RCC 7860 (cell line): ENCODE measurements around the gene CDC6.

Source experiments
- DNase-seq: peaks from one replicate; pipeline ENCODE4 v3.0.0-alpha.2; 2015; ENCODE audit warnings: low spot score
- FAIRE-seq: peaks from 2 replicates; lab custom pipeline; 2012; peaks lifted over from hg19 to GRCh38; lab: Jason Lieb, UNC

Gene CDC6

DNA sequence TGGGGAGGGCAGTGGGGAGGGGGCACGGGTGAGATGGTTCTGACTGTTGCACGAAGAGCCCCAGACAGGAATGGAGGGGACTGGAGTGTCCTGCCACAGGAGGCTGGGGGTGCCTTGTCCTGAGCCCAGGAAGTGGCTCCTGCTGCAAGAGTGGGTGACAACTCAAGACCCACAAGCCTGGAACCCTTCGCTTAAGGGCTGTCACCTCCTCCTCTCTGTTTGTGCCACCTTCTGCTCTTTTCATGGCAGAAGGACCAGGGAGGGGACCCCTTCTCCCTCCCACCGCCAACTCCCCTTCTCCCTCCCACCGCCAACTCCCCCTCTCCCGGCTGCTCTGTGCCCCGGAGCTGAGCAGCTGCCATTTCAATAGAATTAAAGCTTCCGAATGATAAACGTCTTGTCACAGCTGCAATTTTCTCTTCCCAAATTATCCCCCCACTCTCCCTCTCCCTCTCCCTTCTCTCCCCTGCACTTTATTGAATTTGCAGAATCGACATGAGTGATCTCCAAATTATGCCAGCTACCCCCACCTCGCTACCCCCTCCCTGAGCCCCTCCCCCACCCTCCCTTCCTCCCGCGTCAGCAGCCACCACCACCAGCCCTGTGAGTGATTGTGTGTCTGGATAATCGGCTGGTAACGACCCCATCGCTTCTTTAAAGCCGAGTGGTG lies 63.1 kb downstream of the CDC6 start:
- FAIRE-seq: no peak

DNA sequence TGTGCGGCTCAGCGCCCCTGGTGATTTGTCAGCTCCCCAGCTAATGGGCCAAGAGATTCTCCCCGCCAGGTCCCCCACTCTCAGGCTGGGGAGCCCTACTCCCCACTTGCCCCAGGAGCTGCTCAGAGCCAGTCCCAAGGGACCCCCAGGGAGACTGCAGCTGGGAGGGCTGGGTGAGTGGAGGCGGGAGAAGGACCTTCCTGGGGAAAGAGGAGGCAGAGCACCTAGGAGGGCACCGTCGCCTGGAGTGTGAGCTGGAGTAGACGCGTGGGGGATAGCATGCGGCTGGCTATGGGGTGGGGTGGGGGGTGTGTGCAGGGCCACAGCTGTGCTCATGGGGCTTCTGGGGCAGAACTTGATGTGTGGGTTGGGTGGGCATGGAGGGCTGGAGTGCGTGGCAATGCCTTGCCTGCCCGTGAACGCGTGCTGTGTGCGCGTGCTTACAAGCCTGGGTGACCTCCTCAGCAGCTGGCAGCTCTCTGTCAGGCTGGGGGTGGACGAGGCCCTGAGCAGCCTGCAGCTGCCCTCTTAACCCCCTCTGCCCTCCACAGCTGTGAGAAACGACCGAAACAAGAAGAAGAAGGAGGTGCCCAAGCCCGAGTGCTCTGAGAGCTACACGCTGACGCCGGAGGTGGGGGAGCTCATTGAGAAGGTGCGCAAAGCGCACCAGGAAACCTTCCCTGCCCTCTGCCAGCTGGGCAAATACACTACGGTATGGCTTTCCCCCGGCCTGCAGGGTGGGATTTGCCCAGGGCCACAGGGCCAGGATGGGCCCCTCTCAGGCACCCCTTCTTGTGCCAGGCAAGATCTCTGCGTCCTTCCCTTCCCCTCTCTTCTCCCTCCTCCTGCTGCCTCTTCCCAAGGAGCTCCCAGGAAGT lies 63.9 kb downstream of the CDC6 start:
- FAIRE-seq (no peak), DNase-seq (no peak)

More for the DNA sequence above, 63.1 kb downstream of the CDC6 start:
- DNase-seq: no peak

DNA sequence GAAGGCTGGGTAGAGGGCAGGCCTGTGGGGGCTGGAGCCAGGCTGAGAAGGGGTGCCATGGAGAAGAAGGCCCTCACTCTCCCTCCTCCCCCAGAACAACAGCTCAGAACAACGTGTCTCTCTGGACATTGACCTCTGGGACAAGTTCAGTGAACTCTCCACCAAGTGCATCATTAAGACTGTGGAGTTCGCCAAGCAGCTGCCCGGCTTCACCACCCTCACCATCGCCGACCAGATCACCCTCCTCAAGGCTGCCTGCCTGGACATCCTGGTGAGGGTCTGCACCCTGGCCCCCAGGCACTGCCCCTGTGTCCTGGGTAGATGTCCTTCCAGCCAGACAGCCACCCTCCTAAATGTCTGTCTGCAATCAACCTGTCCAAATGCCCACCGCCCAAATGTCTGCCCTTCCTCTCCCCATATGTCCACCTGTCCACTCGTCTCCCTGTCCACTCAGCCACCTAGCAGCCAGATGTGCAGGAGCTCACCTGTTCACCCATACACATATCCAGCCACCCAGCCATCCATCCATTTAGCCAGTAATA lies 64.6 kb downstream of the CDC6 start:
- DNase-seq (no peak), FAIRE-seq (no peak)

- FAIRE-seq: no peak
- DNase-seq: no peak
Observed at GRCh38 chr17:40352779-40353394, 65.2 kb downstream of the CDC6 start.
